Hepatic stellate cell (primary cell): ENCODE data around the gene PRAMEF7.
"Not testable (repeated sequence)": the region's sequence is repeated elsewhere in the genome, so short reads cannot be mapped to it uniquely, and the experiment has no call there.

Source experiments
- DNase-seq: peaks from one replicate; pipeline ENCODE4 v3.0.0; 2011; ENCODE audit warnings: low spot score

Gene PRAMEF7

GRCh38 chr1:12916310-12916709 is at the start of gene PRAMEF7:
TSS of gene PRAMEF7 (plus strand) at chr1:12916610. CDS start at chr1:12917693, 1,083 bp downstream.
- DNase-seq: not testable (repeated sequence)

GRCh38 chr1:12878453-12878852 is 38.0 kb upstream of the PRAMEF7 start:
- not testable (repeated sequence) for DNase-seq

- DNase-seq: not testable (repeated sequence)
These were observed 30.3 kb upstream of the PRAMEF7 start, which contains the start of gene PRAMEF4 for GRCh38 chr1:12886101-12886500. TSS of gene PRAMEF4 (minus strand) at chr1:12886201. CDS start at chr1:12883394, 2,807 bp downstream.

GRCh38 chr1:12898170-12898569 is 18.2 kb upstream of the PRAMEF7 start, which contains the start of gene PRAMEF10:
TSS of gene PRAMEF10 (minus strand) at chr1:12898270. CDS start at chr1:12895847, 2,423 bp downstream.
- DNase-seq: not testable (repeated sequence)

- DNase-seq: not testable (repeated sequence)
These were observed 17.2 kb upstream of the PRAMEF7 start for GRCh38 chr1:12899186-12899585.

- not testable (repeated sequence) for DNase-seq
These were observed 12.4 kb upstream of the PRAMEF7 start for GRCh38 chr1:12903793-12904572.

GRCh38 chr1:12921749-12922148 is 5.3 kb downstream of the PRAMEF7 start:
- DNase-seq: not testable (repeated sequence)

GRCh38 chr1:12924368-12924767 is 8.0 kb downstream of the PRAMEF7 start:
- not testable (repeated sequence) for DNase-seq

- DNase-seq: not testable (repeated sequence)
These were observed 31.1 kb downstream of the PRAMEF7 start, which contains the start of gene PRAMEF6 for GRCh38 chr1:12947480-12947879. TSS of gene PRAMEF6 (minus strand) at chr1:12947580. CDS start at chr1:12942518, 5,062 bp downstream.
